Activated B cell treated with CpG ODN at 0.5 μM for 24 hours (primary cell): ENCODE data around the gene OXNAD1. TPM values are rescaled to one million over a fixed set of nuclear protein-coding genes. Genes with fewer than 3 reads are reported as not detected.
A peak's percentile ranks its signal among the peaks of the same experiment; 100 is the strongest.

Source experiments
- ATAC-seq: fragments of 200-7000 bp; cut with Tn5 transposase; one replicate; pipeline ENCODE4 v1.10.0; 2021; ENCODE audit warnings: low read depth, mild to moderate bottlenecking, moderate library complexity
- CTCF ChIA-PET: fragments of 350-600 bp; sonication (Branson Sonifier 250); formaldehyde crosslinking; loops from one replicate; lab custom pipeline; 2021; ENCODE audit warnings: antibody characterized with exemption; lab: Charles Lee
- POLR2A ChIA-PET: fragments of 350-600 bp; sonication (Branson Sonifier 250); formaldehyde crosslinking; loops from one replicate; lab custom pipeline; 2021; ENCODE audit warnings: antibody characterized with exemption; lab: Charles Lee
- DNase-seq: peaks from one replicate; pipeline ENCODE4 v3.0.0; 2022
- H3K27ac Mint-ChIP-seq: one replicate; pipeline ENCODE4 v1.8.0; 2020; ENCODE audit warnings: mixed read lengths
- H3K27me3 Mint-ChIP-seq: one replicate; pipeline ENCODE4 v1.8.0; 2021; ENCODE audit warnings: mixed read lengths
- H3K36me3 Mint-ChIP-seq: one replicate; pipeline ENCODE4 v1.8.0; 2021; ENCODE audit warnings: low read depth, mixed read lengths
- H3K4me1 Mint-ChIP-seq: one replicate; pipeline ENCODE4 v1.8.0; 2021; ENCODE audit warnings: mixed read lengths
- H3K4me3 Mint-ChIP-seq: one replicate; pipeline ENCODE4 v1.8.0; 2020; ENCODE audit warnings: mild to moderate bottlenecking, mixed read lengths
- H3K9me3 Mint-ChIP-seq: one replicate; pipeline ENCODE4 v1.8.0; 2020; ENCODE audit warnings: mixed read lengths
- CTCF ChIP-seq: fragments of 200-600 bp; IDR thresholded peaks from one replicate; pipeline ENCODE4 v1.8.0; 2022; ENCODE audit warnings: antibody characterized with exemption, mild to moderate bottlenecking
- intact Hi-C: fragments of 100-400 bp; cut with micrococcal nuclease; formaldehyde crosslinking; loops from one replicate; pipeline ENCODE4 v1.15.1; 2024
- total RNA-seq: library from RNA; stranded (reverse); gene quantifications from 2 replicates; pipeline ENCODE4 v1.2.3, GENCODE V29; 2022

Gene OXNAD1
- total RNA-seq, 1 donor from 2014 or later: 8.7 TPM

- ATAC-seq: no peak
- Mint-ChIP-seq H3K36me3 (peaks cover 66% of the 10 kb centered on the region), H3K9me3 (no peaks in the 10 kb centered on the region), H3K4me3 (no peak overlapping the region), H3K27ac (no peak overlapping the region), H3K4me1 (peaks cover 51% of the 10 kb centered on the region), H3K27me3 (no peaks in the 10 kb centered on the region)
- DNase-seq: no peak
- TF ChIP-seq CTCF: no peak
- intact Hi-C loops: no loop called here
- ChIA-PET CTCF (no interaction called here), POLR2A (interaction anchor here (0.6 kb wide), 1 partner anchor 190 kb away, joined by 7 read pairs; no protein-coding TSS in a partner anchor)
Measured at GRCh38 chr3:16297997-16298885, 33.2 kb downstream of the OXNAD1 start.

GRCh38 chr3:16298891-16299290 is 33.9 kb downstream of the OXNAD1 start:
- POLR2A ChIA-PET: no interaction called here
- no peak for DNase-seq
- H3K4me3 Mint-ChIP-seq: no peak overlapping the region
- no peak for ATAC-seq
- TF ChIP-seq CTCF: no peak
- H3K36me3 Mint-ChIP-seq: peaks cover 64% of the 10 kb centered on the region
- no peak overlapping the region for H3K27ac Mint-ChIP-seq
- no peaks in the 10 kb centered on the region for H3K27me3 Mint-ChIP-seq
- H3K4me1 Mint-ChIP-seq: peaks cover 52% of the 10 kb centered on the region
- no peaks in the 10 kb centered on the region for H3K9me3 Mint-ChIP-seq
- intact Hi-C loops: no loop called here
- CTCF ChIA-PET: no interaction called here

GRCh38 chr3:16299746-16300145 is 34.7 kb downstream of the OXNAD1 start:
- CTCF ChIA-PET: no interaction called here
- Mint-ChIP-seq H3K27me3 (no peaks in the 10 kb centered on the region), H3K9me3 (no peaks in the 10 kb centered on the region), H3K36me3 (peaks cover 69% of the 10 kb centered on the region), H3K4me3 (no peak overlapping the region), H3K4me1 (peaks cover 50% of the 10 kb centered on the region), H3K27ac (no peak overlapping the region)
- no peak for TF ChIP-seq CTCF
- intact Hi-C loops: no loop called here
- ATAC-seq: no peak
- POLR2A ChIA-PET: interaction anchor here (0.6 to 1.0 kb wide), 3 partner anchors 8 to 212 kb away, joined by 3 to 5 read pairs (median 3); no protein-coding TSS in a partner anchor
- no peak for DNase-seq

GRCh38 chr3:16300307-16300706 is 35.3 kb downstream of the OXNAD1 start:
- no peak overlapping the region for H3K4me3 Mint-ChIP-seq
- peaks cover 71% of the 10 kb centered on the region for H3K36me3 Mint-ChIP-seq
- intact Hi-C loops: no loop called here
- H3K4me1 Mint-ChIP-seq: peaks cover 47% of the 10 kb centered on the region
- ChIA-PET POLR2A (interaction anchor here (1.0 to 1.1 kb wide), 3 partner anchors 8 to 211 kb away, joined by 3 to 4 read pairs (median 3); partner anchors contain the start of genes DPH3 and OXNAD1), CTCF (interaction anchor here (1.0 to 1.7 kb wide), 3 partner anchors 10 to 212 kb away, joined by 3 to 5 read pairs (median 5); no protein-coding TSS in a partner anchor)
- ATAC-seq (peak; percentile 51), DNase-seq (no peak)
- no peaks in the 10 kb centered on the region for H3K9me3 Mint-ChIP-seq
- no peaks in the 10 kb centered on the region for H3K27me3 Mint-ChIP-seq
- TF ChIP-seq CTCF: no peak
- no peak overlapping the region for H3K27ac Mint-ChIP-seq

- ATAC-seq (peak; percentile 63), DNase-seq (no peak)
- Mint-ChIP-seq H3K27me3 (no peaks in the 10 kb centered on the region), H3K9me3 (no peaks in the 10 kb centered on the region), H3K27ac (peak overlapping the region; percentile 53), H3K4me3 (peak overlapping the region; percentile 35), H3K36me3 (peaks cover 65% of the 10 kb centered on the region), H3K4me1 (peaks cover 41% of the 10 kb centered on the region)
- TF ChIP-seq CTCF: no peak
- intact Hi-C loops: no loop called here
- POLR2A ChIA-PET: interaction anchor here (0.6 to 1.1 kb wide), 5 partner anchors 9 to 1148 kb away, joined by 3 to 4 read pairs (median 3); partner anchors contain the start of genes DPH3 and OXNAD1
- CTCF ChIA-PET: interaction anchor here (1.0 to 1.7 kb wide), 3 partner anchors 11 to 211 kb away, joined by 3 to 5 read pairs (median 5); no protein-coding TSS in a partner anchor
Measured at GRCh38 chr3:16300881-16301359, 35.9 kb downstream of the OXNAD1 start.
